WTC11 (cell line): ENCODE measurements around the gene CAST.

ENCODE experiments used
- ATF3 ChIP-seq: sonication (generic); formaldehyde crosslinking; conservative IDR thresholded peaks from 2 replicates; pipeline ENCODE4 v1.8.1; 2022; ENCODE audit warnings: mild to moderate bottlenecking, missing genetic modification reagents
- CTCF ChIP-seq: fragments of 200-600 bp; IDR thresholded peaks from 2 replicates; pipeline ENCODE4 v1.8.0; 2022; ENCODE audit warnings: antibody characterized with exemption
- NFYB ChIP-seq: sonication (generic); formaldehyde crosslinking; conservative IDR thresholded peaks from 2 replicates; pipeline ENCODE4 v1.8.0; 2022; ENCODE audit warnings: low read depth, missing genetic modification reagents
- NR2C2 ChIP-seq: sonication (generic); formaldehyde crosslinking; IDR thresholded peaks from 2 replicates; pipeline ENCODE4 v1.8.0; 2022; ENCODE audit warnings: mild to moderate bottlenecking, missing genetic modification reagents
- SP1 ChIP-seq: sonication (generic); formaldehyde crosslinking; conservative IDR thresholded peaks from 2 replicates; pipeline ENCODE4 v1.8.1; 2022; ENCODE audit warnings: missing genetic modification reagents
- USF2 ChIP-seq: sonication (generic); formaldehyde crosslinking; IDR thresholded peaks from 2 replicates; pipeline ENCODE4 v1.8.1; 2023; ENCODE audit warnings: mild to moderate bottlenecking, missing genetic modification reagents, moderate library complexity

GRCh38 chr5:96733771-96734500 lies 71.8 kb downstream of the CAST start:
- TF ChIP-seq SP1 (CRISPR knock-in tag): no peak
- TF ChIP-seq CTCF: no peak
- TF ChIP-seq ATF3 (CRISPR knock-in tag): peak; percentile 72
- TF ChIP-seq USF2 (CRISPR knock-in tag): no peak
- TF ChIP-seq NFYB: no peak
- TF ChIP-seq NR2C2 (CRISPR knock-in tag): no peak
